ACC112 (cell line): ENCODE measurements around the gene NADK.

ENCODE experiments used
- H2AFZ ChIP-seq: fragments of 200-600 bp; sonication (generic); one replicate; pipeline ENCODE4 v1.6.0; 2017; ENCODE audit warnings: antibody characterized with exemption, low read length; ENCODE audit not compliant: unreplicated experiment
- H3K27ac ChIP-seq: fragments of 200-600 bp; sonication (generic); 2 replicates; pipeline ENCODE4 v1.5.1; 2014; ENCODE audit warnings: low read depth, mild to moderate bottlenecking, antibody characterized with exemption, low read length, moderate library complexity
- H3K27me3 ChIP-seq: fragments of 200-600 bp; sonication (generic); 2 replicates; pipeline ENCODE4 v1.6.1; 2014; ENCODE audit warnings: mild to moderate bottlenecking, antibody characterized with exemption, low read length, moderate library complexity, mixed read lengths; ENCODE audit not compliant: insufficient read depth
- H3K36me3 ChIP-seq: fragments of 200-600 bp; sonication (generic); 2 replicates; pipeline ENCODE4 v1.6.1; 2016; ENCODE audit warnings: mild to moderate bottlenecking, antibody characterized with exemption, low read length, moderate library complexity, mixed read lengths; ENCODE audit not compliant: insufficient read depth
- H3K4me1 ChIP-seq: fragments of 200-600 bp; sonication (generic); one replicate; pipeline ENCODE4 v1.6.1; 2016; ENCODE audit warnings: low read length, mixed read lengths; ENCODE audit not compliant: insufficient read depth, unreplicated experiment, control insufficient read depth
- H3K4me3 ChIP-seq: fragments of 200-600 bp; sonication (generic); 2 replicates; pipeline ENCODE4 v1.5.1; 2014; ENCODE audit warnings: mild to moderate bottlenecking, low read depth, low read length
- H3K79me2 ChIP-seq: fragments of 200-600 bp; sonication (generic); one replicate; pipeline ENCODE4 v1.6.0; 2016; ENCODE audit warnings: low read length; ENCODE audit not compliant: control insufficient read depth, unreplicated experiment, insufficient read depth

Gene NADK, protein sequence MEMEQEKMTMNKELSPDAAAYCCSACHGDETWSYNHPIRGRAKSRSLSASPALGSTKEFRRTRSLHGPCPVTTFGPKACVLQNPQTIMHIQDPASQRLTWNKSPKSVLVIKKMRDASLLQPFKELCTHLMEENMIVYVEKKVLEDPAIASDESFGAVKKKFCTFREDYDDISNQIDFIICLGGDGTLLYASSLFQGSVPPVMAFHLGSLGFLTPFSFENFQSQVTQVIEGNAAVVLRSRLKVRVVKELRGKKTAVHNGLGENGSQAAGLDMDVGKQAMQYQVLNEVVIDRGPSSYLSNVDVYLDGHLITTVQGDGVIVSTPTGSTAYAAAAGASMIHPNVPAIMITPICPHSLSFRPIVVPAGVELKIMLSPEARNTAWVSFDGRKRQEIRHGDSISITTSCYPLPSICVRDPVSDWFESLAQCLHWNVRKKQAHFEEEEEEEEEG

DNA sequence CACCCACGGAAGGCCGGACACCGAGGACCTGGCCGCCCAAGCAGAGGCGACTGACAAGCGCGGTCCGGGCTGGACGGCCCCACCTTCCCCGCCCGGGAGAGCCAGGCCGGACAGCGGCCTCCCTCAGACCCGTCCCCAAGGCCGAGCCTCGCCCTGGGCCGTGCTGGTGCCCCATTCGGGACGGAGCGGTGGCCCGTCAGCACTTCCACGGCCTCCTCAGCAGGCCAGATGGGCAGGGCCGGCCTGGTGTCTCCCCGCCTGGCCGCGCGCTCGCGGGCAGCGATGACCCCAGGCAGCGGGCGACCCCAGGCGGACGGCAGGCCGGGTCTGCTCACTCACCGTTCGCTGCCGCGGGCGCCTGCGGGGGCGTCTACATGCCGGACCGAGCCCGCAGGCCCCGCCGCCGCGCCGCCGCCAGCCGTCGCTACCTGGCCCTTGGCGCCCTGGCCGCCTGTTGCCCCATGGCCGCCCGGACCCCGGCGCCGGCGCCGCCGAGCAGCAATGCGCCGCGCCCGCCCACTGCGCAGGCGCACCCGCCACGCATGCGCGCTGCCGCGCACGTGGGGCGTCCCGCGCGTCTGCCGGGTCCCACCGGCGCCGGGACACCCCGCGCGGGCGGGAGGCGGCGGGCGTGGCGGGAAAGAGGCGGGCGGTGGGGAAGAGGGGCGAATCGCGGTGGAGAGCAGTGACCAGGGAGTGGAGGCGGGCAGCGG is at the start of gene NADK:
Gene NADK, minus strand, starts transcription at position 521 of the 713 bp plus-strand sequence. CDS start 13,064 bp downstream, outside the sequence.
- H3K36me3 ChIP-seq, result 0 out of 2 replicates have a peak, but pooled peaks cover 3% of the 10 kb centered on the region
- H3K4me1 ChIP-seq, result peaks cover 56% of the 10 kb centered on the region
- H3K79me2 ChIP-seq, result peaks cover 47% of the 10 kb centered on the region
- H3K27me3 ChIP-seq, result no peaks in the 10 kb centered on the region
- H3K4me3 ChIP-seq, result peak within 1 kb of the TSS; percentile 99
- H3K27ac ChIP-seq, result peak within 1 kb of the TSS; percentile 80
- H2AFZ ChIP-seq, result peak within 1 kb of the TSS; percentile 79

- Histone ChIP-seq H3K4me1 (peaks cover 11% of the 10 kb centered on the region), H3K27ac (no peak overlapping the region; the same call in 1 of the 2 replicates), H3K79me2 (peaks cover 82% of the 10 kb centered on the region)
These were observed 49.0 kb upstream of the NADK start for GRCh38 chr1:1827089-1827848.

GRCh38 chr1:1826356-1827088 is 48.3 kb upstream of the NADK start:
- Histone ChIP-seq H3K36me3 (peaks cover 17% of the 10 kb centered on the region), H3K27ac (no peak overlapping the region; the same call in 1 of the 2 replicates), H3K4me3 (no peak overlapping the region), H2AFZ (no peak overlapping the region), H3K79me2 (peaks cover 81% of the 10 kb centered on the region), H3K27me3 (no peaks in the 10 kb centered on the region), H3K4me1 (peaks cover 11% of the 10 kb centered on the region)

More at GRCh38 chr1:1827089-1827848, 49.0 kb upstream of the NADK start:
- Histone ChIP-seq H2AFZ (no peak overlapping the region), H3K4me3 (no peak overlapping the region), H3K36me3 (peaks cover 16% of the 10 kb centered on the region), H3K27me3 (no peaks in the 10 kb centered on the region)

GRCh38 chr1:1825217-1825616 is 46.9 kb upstream of the NADK start:
- H3K36me3 ChIP-seq, result peaks cover 28% of the 10 kb centered on the region
- H3K79me2 ChIP-seq, result peaks cover 82% of the 10 kb centered on the region
- no peaks in the 10 kb centered on the region for H3K27me3 ChIP-seq
- H3K27ac ChIP-seq, result no peak overlapping the region
- peaks cover 11% of the 10 kb centered on the region for H3K4me1 ChIP-seq
- no peak overlapping the region for H3K4me3 ChIP-seq
- no peak overlapping the region for H2AFZ ChIP-seq

DNA sequence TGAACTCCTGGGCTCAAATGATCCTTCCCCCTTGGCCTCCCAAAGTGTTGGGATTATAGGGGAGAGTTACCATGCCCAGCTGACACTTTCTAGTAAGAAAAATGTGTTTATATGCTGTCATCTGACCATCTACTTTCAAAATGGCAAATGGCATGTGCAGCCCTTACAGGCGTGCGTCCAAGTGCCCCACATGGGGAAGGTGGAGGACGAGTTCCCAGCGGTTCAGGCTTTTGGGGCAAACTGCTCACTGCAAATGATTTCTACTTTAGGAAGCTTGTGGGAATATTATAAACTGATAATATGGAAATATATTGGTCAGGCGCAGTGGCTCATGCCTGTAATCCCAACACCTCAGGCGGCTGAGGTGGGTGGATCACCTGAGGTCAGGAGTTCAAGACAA is 41.5 kb upstream of the NADK start:
- H3K4me1 ChIP-seq, result no peaks in the 10 kb centered on the region
- no peak overlapping the region for H2AFZ ChIP-seq
- H3K27me3 ChIP-seq, result no peaks in the 10 kb centered on the region
- no peak overlapping the region for H3K4me3 ChIP-seq
- peaks cover 42% of the 10 kb centered on the region for H3K36me3 ChIP-seq
- H3K27ac ChIP-seq, result no peak overlapping the region
- peaks cover 54% of the 10 kb centered on the region for H3K79me2 ChIP-seq

GRCh38 chr1:1817221-1817620 is 39.0 kb upstream of the NADK start:
- no peaks in the 10 kb centered on the region for H3K4me1 ChIP-seq
- peaks cover 47% of the 10 kb centered on the region for H3K79me2 ChIP-seq
- no peak overlapping the region for H2AFZ ChIP-seq
- peak overlapping the region; percentile 0 for H3K27ac ChIP-seq
- H3K4me3 ChIP-seq, result no peak overlapping the region
- H3K27me3 ChIP-seq, result no peaks in the 10 kb centered on the region
- H3K36me3 ChIP-seq, result peaks cover 38% of the 10 kb centered on the region

DNA sequence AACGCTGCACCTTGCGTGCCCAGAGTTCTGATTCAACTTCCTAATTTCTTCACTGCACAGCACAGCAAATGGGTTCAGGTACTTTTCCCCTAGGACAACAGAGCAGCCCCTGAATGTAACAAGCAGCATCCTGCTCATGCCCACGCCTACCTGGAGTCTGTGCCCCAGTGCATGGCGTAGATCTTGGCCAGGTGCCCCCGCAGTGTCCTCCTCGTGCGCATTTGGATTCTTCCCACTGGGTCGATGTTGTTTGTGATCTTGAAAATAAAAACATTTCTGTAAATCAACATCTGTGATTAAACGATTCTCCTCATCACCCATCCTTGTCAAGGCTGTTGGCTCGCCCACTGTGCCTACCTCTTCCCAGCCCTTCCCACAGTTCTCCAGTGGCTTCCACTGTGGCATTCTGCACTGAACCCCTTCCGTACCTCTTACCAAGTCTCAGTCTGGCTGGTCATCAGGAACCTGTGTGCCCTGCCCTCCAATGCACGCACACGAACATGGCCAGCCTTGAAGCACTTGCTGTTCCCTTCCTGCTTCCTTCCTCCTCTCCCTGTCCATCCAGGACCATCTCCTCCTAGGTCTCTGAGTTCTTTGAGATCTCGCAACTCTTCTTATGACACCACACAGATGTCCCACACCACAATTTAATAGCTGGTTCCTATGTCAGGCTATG is 37.5 kb upstream of the NADK start:
- Histone ChIP-seq H3K27ac (no peak overlapping the region), H3K4me1 (no peaks in the 10 kb centered on the region), H3K27me3 (no peaks in the 10 kb centered on the region), H3K36me3 (peaks cover 32% of the 10 kb centered on the region), H3K79me2 (peaks cover 35% of the 10 kb centered on the region), H2AFZ (no peak overlapping the region), H3K4me3 (no peak overlapping the region)

GRCh38 chr1:1809489-1809888 is 31.2 kb upstream of the NADK start:
- no peaks in the 10 kb centered on the region for H3K27me3 ChIP-seq
- no peak overlapping the region for H3K4me3 ChIP-seq
- H3K79me2 ChIP-seq, result peaks cover 30% of the 10 kb centered on the region
- peaks cover 25% of the 10 kb centered on the region for H3K36me3 ChIP-seq
- H3K4me1 ChIP-seq, result no peaks in the 10 kb centered on the region
- no peak overlapping the region for H3K27ac ChIP-seq
- H2AFZ ChIP-seq, result no peak overlapping the region

DNA sequence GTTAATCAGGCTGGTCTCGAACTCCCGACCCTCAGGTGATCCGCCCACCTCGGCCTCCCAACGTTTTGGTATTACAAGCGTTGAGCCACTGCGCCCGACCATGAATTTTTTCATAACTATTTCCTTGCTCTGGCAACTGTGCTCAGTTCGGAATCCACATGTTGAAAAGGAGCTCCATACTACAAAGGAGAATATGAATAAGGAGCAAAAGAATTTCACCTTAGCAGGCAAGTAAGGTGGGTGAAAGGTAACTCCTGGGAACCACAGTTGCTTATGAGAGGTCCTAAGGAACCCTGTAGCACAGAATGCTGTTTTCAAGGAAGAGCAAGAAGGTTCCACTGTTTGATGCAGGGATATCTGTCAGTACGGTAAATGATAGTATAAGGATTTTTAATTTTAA is 29.9 kb upstream of the NADK start:
- no peaks in the 10 kb centered on the region for H3K27me3 ChIP-seq
- no peaks in the 10 kb centered on the region for H3K4me1 ChIP-seq
- H3K79me2 ChIP-seq, result peaks cover 35% of the 10 kb centered on the region
- H2AFZ ChIP-seq, result no peak overlapping the region
- H3K27ac ChIP-seq, result no peak overlapping the region
- H3K36me3 ChIP-seq, result peaks cover 26% of the 10 kb centered on the region
- H3K4me3 ChIP-seq, result no peak overlapping the region
